Measurements from ENCODE around the gene ATP8A2.

ATP8A2 gene

GRCh38 chr13:25862156-25862555 lies 490.4 kb downstream of the ATP8A2 start:
- H3K27ac ChIP-seq (ENCODE audit: low read length) = no peak overlapping the region
- no peak overlapping the region for H3K4me3 ChIP-seq (ENCODE audit: low read length)
- no peaks in the 10 kb centered on the region for H3K79me2 ChIP-seq (ENCODE audit: low read length)
- H3K9me2 ChIP-seq (replicated peaks; ENCODE audit: insufficient read depth, low read length) = no peaks in the 10 kb centered on the region
- no peaks in the 10 kb centered on the region for H3K4me1 ChIP-seq (ENCODE audit: low read length)
- H3K36me3 ChIP-seq (replicated peaks; ENCODE audit: insufficient read depth, low read length) = no peaks in the 10 kb centered on the region
- H3K27me3 ChIP-seq (replicated peaks; ENCODE audit: insufficient read depth, low read length) = no peaks in the 10 kb centered on the region
- H3K4me2 ChIP-seq (ENCODE audit: low read depth, low read length) = no peak overlapping the region
- no peaks in the 10 kb centered on the region for H3K9me3 ChIP-seq (replicated peaks; ENCODE audit: insufficient read depth, low read length)
- no peak for TF ChIP-seq EZH2 (optimal IDR thresholded peaks at IDR 0.05; ENCODE audit: low read depth, low read length)
- TF ChIP-seq CTCF (IDR thresholded peaks at IDR 0.05; ENCODE audit: low read length) = no peak
- TF ChIP-seq EZH2phosphoT487 (IDR thresholded peaks at IDR 0.05; ENCODE audit: low read length) = no peak
- no peaks in the 10 kb centered on the region for H4K20me1 ChIP-seq (ENCODE audit: insufficient read depth, low read length)
- no peak for DNase-seq
- H3K9ac ChIP-seq (ENCODE audit: low read length) = no peak overlapping the region
- no peaks in the 10 kb centered on the region for H3F3A ChIP-seq (ENCODE audit: insufficient read depth, low read length)
- H2AFZ ChIP-seq (ENCODE audit: low read length) = no peak overlapping the region

GRCh38 chr13:25864116-25864515 lies 492.3 kb downstream of the ATP8A2 start:
- H3F3A ChIP-seq (ENCODE audit: insufficient read depth, low read length) = no peaks in the 10 kb centered on the region
- H3K4me2 ChIP-seq (ENCODE audit: low read depth, low read length) = no peak overlapping the region
- H3K9ac ChIP-seq (ENCODE audit: low read length) = no peak overlapping the region
- TF ChIP-seq EZH2phosphoT487 (IDR thresholded peaks at IDR 0.05; ENCODE audit: low read length) (no peak), EZH2 (optimal IDR thresholded peaks at IDR 0.05; ENCODE audit: low read depth, low read length) (no peak)
- no peak overlapping the region for H2AFZ ChIP-seq (ENCODE audit: low read length)
- H3K27me3 ChIP-seq (replicated peaks; ENCODE audit: insufficient read depth, low read length) = no peaks in the 10 kb centered on the region
- H3K9me3 ChIP-seq (replicated peaks; ENCODE audit: insufficient read depth, low read length) = no peaks in the 10 kb centered on the region
- H3K4me3 ChIP-seq (ENCODE audit: low read length) = no peak overlapping the region
- H3K4me1 ChIP-seq (ENCODE audit: low read length) = no peaks in the 10 kb centered on the region
- no peaks in the 10 kb centered on the region for H3K36me3 ChIP-seq (replicated peaks; ENCODE audit: insufficient read depth, low read length)
- no peak for DNase-seq
- no peaks in the 10 kb centered on the region for H4K20me1 ChIP-seq (ENCODE audit: insufficient read depth, low read length)
- no peaks in the 10 kb centered on the region for H3K9me2 ChIP-seq (replicated peaks; ENCODE audit: insufficient read depth, low read length)
- no peaks in the 10 kb centered on the region for H3K79me2 ChIP-seq (ENCODE audit: low read length)
- H3K27ac ChIP-seq (ENCODE audit: low read length) = no peak overlapping the region

- no peaks in the 10 kb centered on the region for H4K20me1 ChIP-seq (ENCODE audit: insufficient read depth, low read length)
- H3K4me1 ChIP-seq (ENCODE audit: low read length) = no peaks in the 10 kb centered on the region
- H3K4me2 ChIP-seq (ENCODE audit: low read depth, low read length) = no peak overlapping the region
- no peaks in the 10 kb centered on the region for H3F3A ChIP-seq (ENCODE audit: insufficient read depth, low read length)
- TF ChIP-seq CTCF (IDR thresholded peaks at IDR 0.05; ENCODE audit: low read length) (no peak), EZH2 (optimal IDR thresholded peaks at IDR 0.05; ENCODE audit: low read depth, low read length) (no peak), EZH2phosphoT487 (IDR thresholded peaks at IDR 0.05; ENCODE audit: low read length) (no peak)
- no peaks in the 10 kb centered on the region for H3K9me2 ChIP-seq (replicated peaks; ENCODE audit: insufficient read depth, low read length)
- H3K36me3 ChIP-seq (replicated peaks; ENCODE audit: insufficient read depth, low read length) = no peaks in the 10 kb centered on the region
- no peaks in the 10 kb centered on the region for H3K27me3 ChIP-seq (replicated peaks; ENCODE audit: insufficient read depth, low read length)
- no peak for DNase-seq
- no peaks in the 10 kb centered on the region for H3K9me3 ChIP-seq (replicated peaks; ENCODE audit: insufficient read depth, low read length)
- H3K4me3 ChIP-seq (ENCODE audit: low read length) = no peak overlapping the region
- no peaks in the 10 kb centered on the region for H3K79me2 ChIP-seq (ENCODE audit: low read length)
- no peak overlapping the region for H3K9ac ChIP-seq (ENCODE audit: low read length)
- H3K27ac ChIP-seq (ENCODE audit: low read length) = no peak overlapping the region
- H2AFZ ChIP-seq (ENCODE audit: low read length) = no peak overlapping the region
Measured at GRCh38 chr13:25864936-25865335, 493.2 kb downstream of the ATP8A2 start.

- H3K36me3 ChIP-seq (replicated peaks; ENCODE audit: insufficient read depth, low read length) = no peaks in the 10 kb centered on the region
- 0 out of 2 replicates have a peak, but pooled peaks cover under 1% of the 10 kb centered on the region for H3K4me1 ChIP-seq (ENCODE audit: low read length)
- TF ChIP-seq CTCF (IDR thresholded peaks at IDR 0.05; ENCODE audit: low read length) = no peak
- no peak for TF ChIP-seq EZH2phosphoT487 (IDR thresholded peaks at IDR 0.05; ENCODE audit: low read length)
- no peak for TF ChIP-seq EZH2 (optimal IDR thresholded peaks at IDR 0.05; ENCODE audit: low read depth, low read length)
- H3K4me2 ChIP-seq (ENCODE audit: low read depth, low read length) = no peak overlapping the region
- no peak overlapping the region for H3K27ac ChIP-seq (ENCODE audit: low read length)
- no peaks in the 10 kb centered on the region for H3K79me2 ChIP-seq (ENCODE audit: low read length)
- no peaks in the 10 kb centered on the region for H4K20me1 ChIP-seq (ENCODE audit: insufficient read depth, low read length)
- H3F3A ChIP-seq (ENCODE audit: insufficient read depth, low read length) = no peaks in the 10 kb centered on the region
- DNase-seq = no peak
- no peaks in the 10 kb centered on the region for H3K27me3 ChIP-seq (replicated peaks; ENCODE audit: insufficient read depth, low read length)
- H3K4me3 ChIP-seq (ENCODE audit: low read length) = no peak overlapping the region
- H3K9me2 ChIP-seq (replicated peaks; ENCODE audit: insufficient read depth, low read length) = no peaks in the 10 kb centered on the region
- H2AFZ ChIP-seq (ENCODE audit: low read length) = no peak overlapping the region
- H3K9me3 ChIP-seq (replicated peaks; ENCODE audit: insufficient read depth, low read length) = no peaks in the 10 kb centered on the region
- H3K9ac ChIP-seq (ENCODE audit: low read length) = no peak overlapping the region
Measured at GRCh38 chr13:25865391-25865790, 493.6 kb downstream of the ATP8A2 start.

All from MM.1S (cell line).